ENCODE data around the gene HNRNPAB. TPM values are rescaled to one million over a fixed set of nuclear protein-coding genes. Genes with fewer than 3 reads are reported as not detected.

The HNRNPAB gene
- total and polyA plus RNA-seq, 2 experiments from 2014 or later, result 47.6 to 117 TPM

DNA sequence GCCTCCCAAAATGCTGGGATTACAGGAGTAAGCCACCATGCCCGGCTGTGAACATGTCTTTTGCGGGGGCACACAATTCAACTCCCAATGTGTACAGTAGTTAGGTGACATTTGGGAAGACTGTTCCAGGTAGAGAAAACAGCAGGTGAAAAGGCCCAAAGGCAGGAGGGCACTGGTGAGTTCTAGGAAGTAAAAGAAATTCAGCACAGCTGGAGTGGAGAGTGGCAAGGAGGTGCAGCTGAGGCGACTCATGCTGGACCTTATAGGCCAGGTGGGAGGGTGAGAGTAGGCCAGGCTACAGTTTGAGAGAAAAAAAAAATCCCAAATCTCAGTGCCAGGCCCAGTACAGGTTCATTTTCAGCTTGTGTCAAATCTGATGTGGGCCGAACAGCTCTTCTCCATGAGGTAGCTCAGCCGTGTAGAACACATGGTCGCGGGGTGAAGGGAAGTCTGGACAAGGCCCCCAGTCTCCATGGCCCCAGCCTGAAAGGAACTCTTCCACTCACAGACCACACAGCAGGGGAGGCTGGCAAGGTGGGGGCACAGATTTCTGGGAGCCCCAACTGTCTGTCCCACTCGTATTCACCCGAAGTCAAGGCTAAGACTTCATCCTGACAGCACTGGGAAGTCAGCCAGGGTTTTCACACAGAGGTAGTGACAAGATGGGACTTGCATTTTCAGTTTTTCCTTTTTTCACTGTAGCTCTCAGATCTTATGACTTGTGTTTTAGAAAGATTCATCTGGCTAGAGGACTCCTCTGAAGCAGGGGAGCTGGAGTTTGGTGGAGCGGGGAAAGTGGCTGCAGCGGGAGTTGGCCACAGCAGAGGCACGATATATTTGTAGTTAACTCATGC lies 4.5 kb upstream of the HNRNPAB start:
- no peak overlapping the region for H3K27ac ChIP-seq
- H2AFZ ChIP-seq, result no peak overlapping the region
- WGBS, 2 experiments (ENCODE audit: low coverage in 1 of 2, low lambda C conversion rate in 2 of 2, missing lambda C conversion rate in 2 of 2), result 84 to 87% methylated on average over 12 of the region's 12 CpGs
- in situ Hi-C loops (cut with MboI), result no loop called here
- no peak overlapping the region for H3K4me3 ChIP-seq
- no peaks in the 10 kb centered on the region for H3F3A ChIP-seq (ENCODE audit: insufficient read depth)
- H3K9me2 ChIP-seq (ENCODE audit: insufficient read depth), result no peaks in the 10 kb centered on the region
- H3K4me2 ChIP-seq (ENCODE audit: unreplicated experiment), result no peak overlapping the region
- no peaks in the 10 kb centered on the region for H4K20me1 ChIP-seq (ENCODE audit: insufficient read depth)
- no peak for DNase-seq
- H3K9me3 ChIP-seq (ENCODE audit: low read depth), result no peaks in the 10 kb centered on the region
- H3K79me2 ChIP-seq (ENCODE audit: insufficient read depth), result peaks cover 4% of the 10 kb centered on the region; the same call in 1 of the 2 replicates
- H3K9ac ChIP-seq, result no peak overlapping the region
- TF ChIP-seq EZH2phosphoT487 (IDR thresholded peaks at IDR 0.05; ENCODE audit: insufficient read depth, low read depth) (no peak), EZH2 (IDR thresholded peaks at IDR 0.05; ENCODE audit: insufficient read depth, poor library complexity, severe bottlenecking) (no peak)
- peaks cover 7% of the 10 kb centered on the region; the same call in 1 of the 2 replicates for H3K27me3 ChIP-seq (replicated peaks; ENCODE audit: insufficient read depth)
- H3K36me3 ChIP-seq (ENCODE audit: low read depth), result no peaks in the 10 kb centered on the region
- H3K4me1 ChIP-seq (ENCODE audit: insufficient read depth), result no peaks in the 10 kb centered on the region

DNA sequence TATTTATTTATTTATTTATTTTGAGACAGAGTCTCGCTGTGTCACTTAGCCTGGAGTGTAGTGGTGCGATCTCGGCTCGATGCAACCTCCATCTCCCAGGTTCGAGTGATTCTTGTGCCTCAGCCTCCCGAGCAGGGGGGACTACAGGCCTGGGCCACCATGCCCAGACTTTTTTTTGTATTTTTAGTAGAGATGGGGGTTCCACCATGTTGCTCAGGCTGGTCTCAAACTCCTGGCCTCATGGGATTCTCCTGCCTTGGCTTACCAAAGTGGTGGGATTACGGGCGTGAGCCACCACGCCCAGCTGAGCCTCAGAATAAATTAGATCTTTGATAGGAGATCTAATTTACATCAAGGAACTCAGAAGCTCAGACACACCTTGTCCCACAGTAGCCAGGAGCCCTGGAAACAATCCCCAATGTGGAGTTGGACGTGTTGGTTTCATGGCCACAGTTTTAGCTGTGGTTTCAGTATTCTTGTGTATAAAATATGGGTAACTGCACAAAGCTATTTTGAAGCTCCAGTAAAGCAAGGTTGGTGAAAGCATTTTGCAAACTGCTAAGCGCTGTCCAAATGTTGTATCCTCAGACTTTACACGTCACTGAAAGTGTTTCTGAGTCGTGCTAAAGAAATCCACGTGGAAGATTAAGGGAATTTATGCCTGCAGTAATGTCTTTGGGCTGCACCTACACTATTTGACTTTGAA lies 3.0 kb upstream of the HNRNPAB start:
- Histone ChIP-seq H3K9ac (no peak overlapping the region), H2AFZ (no peak overlapping the region), H4K20me1 (ENCODE audit: insufficient read depth) (peaks cover 10% of the 10 kb centered on the region; the same call in 1 of the 2 replicates), H3K27ac (no peak overlapping the region), H3K36me3 (ENCODE audit: low read depth) (0 out of 2 replicates have a peak, but pooled peaks cover 5% of the 10 kb centered on the region), H3F3A (ENCODE audit: insufficient read depth) (0 out of 2 replicates have a peak, but pooled peaks cover 11% of the 10 kb centered on the region), H3K27me3 (replicated peaks; ENCODE audit: insufficient read depth) (no peaks in the 10 kb centered on the region), H3K4me1 (ENCODE audit: insufficient read depth) (peaks cover 7% of the 10 kb centered on the region; the same call in 1 of the 2 replicates), H3K9me2 (ENCODE audit: insufficient read depth) (no peaks in the 10 kb centered on the region), H3K4me2 (ENCODE audit: unreplicated experiment) (no peak overlapping the region), H3K79me2 (ENCODE audit: insufficient read depth) (peaks cover 20% of the 10 kb centered on the region), H3K9me3 (ENCODE audit: low read depth) (no peaks in the 10 kb centered on the region), H3K4me3 (no peak overlapping the region)
- in situ Hi-C loops (cut with MboI), result no loop called here
- TF ChIP-seq EZH2 (IDR thresholded peaks at IDR 0.05; ENCODE audit: insufficient read depth, poor library complexity, severe bottlenecking) (no peak), EZH2phosphoT487 (IDR thresholded peaks at IDR 0.05; ENCODE audit: insufficient read depth, low read depth) (no peak)
- DNase-seq, result no peak
- 83 to 84% methylated on average over 14 of the region's 14 CpGs for WGBS, 2 experiments (ENCODE audit: low coverage in 1 of 2, low lambda C conversion rate in 2 of 2, missing lambda C conversion rate in 2 of 2)

DNA sequence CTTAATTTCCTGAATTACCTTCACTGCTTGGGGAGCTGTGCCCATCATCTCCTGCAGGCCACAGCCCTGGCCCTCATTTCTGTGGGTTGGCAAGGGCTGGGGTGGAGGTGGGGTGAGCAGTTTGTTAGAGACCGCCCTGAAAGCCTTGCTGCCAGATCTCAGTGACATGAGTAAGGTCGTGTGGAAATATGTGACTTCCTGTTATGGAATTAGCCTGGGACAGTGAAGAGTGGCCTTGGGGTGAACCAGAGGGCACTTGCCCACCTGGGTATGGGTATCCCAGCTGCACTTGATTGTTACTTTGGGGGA lies 2.5 kb upstream of the HNRNPAB start:
- in situ Hi-C loops (cut with MboI), result no loop called here
- no peak for DNase-seq
- Histone ChIP-seq H3K9me2 (ENCODE audit: insufficient read depth) (no peaks in the 10 kb centered on the region), H3K27ac (no peak overlapping the region), H3K4me1 (ENCODE audit: insufficient read depth) (peaks cover 12% of the 10 kb centered on the region; the same call in 1 of the 2 replicates), H3F3A (ENCODE audit: insufficient read depth) (peaks cover 12% of the 10 kb centered on the region; the same call in 1 of the 2 replicates), H3K9me3 (ENCODE audit: low read depth) (no peaks in the 10 kb centered on the region), H3K27me3 (replicated peaks; ENCODE audit: insufficient read depth) (no peaks in the 10 kb centered on the region), H3K9ac (no peak overlapping the region), H3K36me3 (ENCODE audit: low read depth) (0 out of 2 replicates have a peak, but pooled peaks cover 5% of the 10 kb centered on the region), H3K4me3 (no peak overlapping the region), H2AFZ (no peak overlapping the region), H3K79me2 (ENCODE audit: insufficient read depth) (peaks cover 25% of the 10 kb centered on the region), H3K4me2 (ENCODE audit: unreplicated experiment) (no peak overlapping the region), H4K20me1 (ENCODE audit: insufficient read depth) (peaks cover 15% of the 10 kb centered on the region)
- 21 to 36% methylated on average over 2 of the region's 2 CpGs for WGBS, 2 experiments (ENCODE audit: low coverage in 1 of 2, low lambda C conversion rate in 2 of 2, missing lambda C conversion rate in 2 of 2)
- no peak for TF ChIP-seq EZH2 (IDR thresholded peaks at IDR 0.05; ENCODE audit: insufficient read depth, poor library complexity, severe bottlenecking)

DNA sequence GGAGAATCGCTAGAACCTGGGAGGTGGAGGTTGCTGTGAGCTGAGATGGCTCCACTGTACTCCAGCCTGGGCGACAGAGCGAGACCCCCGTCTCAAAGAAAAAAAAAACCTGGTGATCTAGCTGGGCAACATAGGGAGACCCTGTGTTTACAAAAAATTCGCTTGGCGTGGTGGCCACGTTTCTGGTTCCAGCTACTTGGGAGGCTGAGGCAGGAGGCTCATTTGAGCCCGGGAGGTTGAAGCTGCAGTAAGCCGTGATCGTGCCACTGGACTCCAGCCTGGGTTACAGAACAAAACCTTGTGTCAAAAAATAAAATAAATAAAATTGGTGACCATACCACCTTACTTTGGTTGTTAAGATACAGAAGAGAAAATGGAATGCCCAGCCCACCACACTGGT lies 1.8 kb upstream of the HNRNPAB start:
- Histone ChIP-seq H3K36me3 (ENCODE audit: low read depth) (peaks cover 10% of the 10 kb centered on the region; the same call in 1 of the 2 replicates), H2AFZ (no peak overlapping the region), H3K4me3 (no peak overlapping the region), H3F3A (ENCODE audit: insufficient read depth) (peaks cover 17% of the 10 kb centered on the region; the same call in 1 of the 2 replicates), H3K79me2 (ENCODE audit: insufficient read depth) (peaks cover 31% of the 10 kb centered on the region), H3K27me3 (replicated peaks; ENCODE audit: insufficient read depth) (no peaks in the 10 kb centered on the region), H4K20me1 (ENCODE audit: insufficient read depth) (peaks cover 19% of the 10 kb centered on the region), H3K9me3 (ENCODE audit: low read depth) (no peaks in the 10 kb centered on the region), H3K4me2 (ENCODE audit: unreplicated experiment) (no peak overlapping the region), H3K4me1 (ENCODE audit: insufficient read depth) (peaks cover 16% of the 10 kb centered on the region; the same call in 1 of the 2 replicates), H3K9me2 (ENCODE audit: insufficient read depth) (no peaks in the 10 kb centered on the region), H3K9ac (no peak overlapping the region), H3K27ac (no peak overlapping the region)
- in situ Hi-C loops (cut with MboI), result no loop called here
- TF ChIP-seq EZH2phosphoT487 (IDR thresholded peaks at IDR 0.05; ENCODE audit: insufficient read depth, low read depth), result no peak
- TF ChIP-seq EZH2 (IDR thresholded peaks at IDR 0.05; ENCODE audit: insufficient read depth, poor library complexity, severe bottlenecking), result no peak
- no peak for DNase-seq
- 97% methylated on average over 10 of the region's 10 CpGs for WGBS, 2 experiments (ENCODE audit: low coverage in 1 of 2, low lambda C conversion rate in 2 of 2, missing lambda C conversion rate in 2 of 2)
